RWPE1 (cell line): ENCODE results near the gene RASAL2.

Source experiments
- CTCF ChIA-PET: fragments of 350-600 bp; sonication (Branson Sonifier 250); formaldehyde crosslinking; extraction: SDS; loops from one replicate; lab custom pipeline; 2021; lab: Yijun Ruan, JAX
- POLR2A ChIA-PET: fragments of 400-600 bp; formaldehyde crosslinking; extraction: SDS; loops from one replicate; lab custom pipeline; 2020; ENCODE audit warnings: antibody characterized with exemption; ENCODE audit not compliant: low non-redundant PET; lab: Yijun Ruan, JAX
- DNase-seq: peaks from one replicate; pipeline ENCODE4 v3.0.0; 2012; ENCODE audit warnings: low spot score
- H3K27ac ChIP-seq: fragments of 450-650 bp; 2 replicates; pipeline ENCODE4 v1.5.1; 2017
- TF ChIP-seq, protein P1 (sequence below): fragments of 450-650 bp; conservative IDR thresholded peaks from 2 replicates; pipeline ENCODE4 v1.5.1; 2017; ENCODE audit warnings: low read depth, mild to moderate bottlenecking

The RASAL2 gene

DNA sequence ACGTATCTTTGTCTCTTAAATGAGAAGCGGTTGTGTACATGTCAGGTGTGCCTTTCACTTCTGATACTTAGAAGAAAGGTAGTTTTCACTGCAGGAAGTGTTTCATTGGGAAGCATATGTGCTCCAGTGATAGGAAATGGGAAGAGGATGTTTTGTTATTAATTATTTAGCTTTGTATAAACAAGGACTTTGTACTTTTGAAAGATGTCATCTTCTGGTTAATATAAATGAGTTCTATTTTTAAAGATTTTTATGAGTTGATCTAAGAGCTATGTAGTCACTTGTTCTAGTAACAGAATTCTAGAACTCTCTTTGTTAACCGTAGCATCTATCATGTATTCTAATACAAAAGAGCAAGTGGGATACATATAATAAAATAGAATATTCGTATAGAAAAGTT, 130.5 kb downstream of the RASAL2 start:
- CTCF ChIA-PET, result no interaction called here
- no peak overlapping the region for H3K27ac ChIP-seq

DNA sequence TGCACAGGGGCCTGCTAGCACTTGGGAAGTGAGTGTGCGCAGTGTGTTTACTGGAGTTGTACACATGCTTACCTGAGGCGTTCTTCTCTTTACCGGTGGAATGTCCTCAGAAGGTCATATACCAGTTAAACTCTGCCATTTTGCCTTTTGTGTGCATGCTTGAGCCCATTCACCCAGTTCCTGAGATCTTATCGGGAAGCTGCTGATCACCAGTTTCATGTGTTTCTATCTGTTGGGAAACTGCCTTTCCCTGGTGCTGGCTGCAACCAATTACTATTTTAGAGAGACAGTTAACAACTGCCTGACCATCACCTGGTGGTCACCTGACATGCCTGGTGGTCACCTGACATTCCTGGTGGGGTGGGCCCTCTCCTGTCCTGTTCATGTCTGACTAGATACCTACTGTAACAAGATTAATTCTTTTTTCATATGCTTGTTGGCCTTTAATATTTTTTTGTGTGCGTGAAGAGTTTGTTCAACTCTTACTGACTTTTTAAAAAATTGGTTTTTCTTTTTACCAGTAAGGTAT, 137.0 kb downstream of the RASAL2 start:
- TF ChIP-seq, protein P1, sequence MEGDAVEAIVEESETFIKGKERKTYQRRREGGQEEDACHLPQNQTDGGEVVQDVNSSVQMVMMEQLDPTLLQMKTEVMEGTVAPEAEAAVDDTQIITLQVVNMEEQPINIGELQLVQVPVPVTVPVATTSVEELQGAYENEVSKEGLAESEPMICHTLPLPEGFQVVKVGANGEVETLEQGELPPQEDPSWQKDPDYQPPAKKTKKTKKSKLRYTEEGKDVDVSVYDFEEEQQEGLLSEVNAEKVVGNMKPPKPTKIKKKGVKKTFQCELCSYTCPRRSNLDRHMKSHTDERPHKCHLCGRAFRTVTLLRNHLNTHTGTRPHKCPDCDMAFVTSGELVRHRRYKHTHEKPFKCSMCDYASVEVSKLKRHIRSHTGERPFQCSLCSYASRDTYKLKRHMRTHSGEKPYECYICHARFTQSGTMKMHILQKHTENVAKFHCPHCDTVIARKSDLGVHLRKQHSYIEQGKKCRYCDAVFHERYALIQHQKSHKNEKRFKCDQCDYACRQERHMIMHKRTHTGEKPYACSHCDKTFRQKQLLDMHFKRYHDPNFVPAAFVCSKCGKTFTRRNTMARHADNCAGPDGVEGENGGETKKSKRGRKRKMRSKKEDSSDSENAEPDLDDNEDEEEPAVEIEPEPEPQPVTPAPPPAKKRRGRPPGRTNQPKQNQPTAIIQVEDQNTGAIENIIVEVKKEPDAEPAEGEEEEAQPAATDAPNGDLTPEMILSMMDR, result no peak
- no peak for DNase-seq
- ChIA-PET CTCF (interaction anchor here (0.9 kb wide), 1 partner anchor 11 kb away, joined by 3 read pairs; no protein-coding TSS in a partner anchor), POLR2A (no interaction called here)
- H3K27ac ChIP-seq, result no peak overlapping the region

More for the DNA sequence above, 130.5 kb downstream of the RASAL2 start:
- TF ChIP-seq, protein P1, result no peak
- no peak for DNase-seq
- POLR2A ChIA-PET, result no interaction called here

DNA sequence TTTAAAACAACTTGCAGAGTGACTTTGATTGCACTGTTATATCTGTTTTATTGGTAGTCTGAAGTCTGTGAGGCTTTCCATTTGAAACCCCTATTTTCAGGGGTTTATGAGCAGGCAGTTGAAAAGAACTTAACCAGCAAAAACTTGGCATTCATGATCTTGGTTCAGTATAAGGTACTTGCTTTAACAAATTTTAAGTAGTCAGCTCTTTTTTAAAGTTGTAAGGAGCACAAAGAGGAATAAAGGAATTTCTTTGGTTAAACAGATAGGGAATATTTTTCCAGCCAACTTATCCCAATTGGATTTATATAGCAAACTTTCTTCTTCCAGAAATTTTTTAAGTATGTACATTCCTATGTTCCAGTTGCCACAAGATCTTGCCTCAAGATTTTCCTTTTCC, 138.2 kb downstream of the RASAL2 start:
- DNase-seq, result no peak
- ChIA-PET POLR2A (no interaction called here), CTCF (no interaction called here)

DNA sequence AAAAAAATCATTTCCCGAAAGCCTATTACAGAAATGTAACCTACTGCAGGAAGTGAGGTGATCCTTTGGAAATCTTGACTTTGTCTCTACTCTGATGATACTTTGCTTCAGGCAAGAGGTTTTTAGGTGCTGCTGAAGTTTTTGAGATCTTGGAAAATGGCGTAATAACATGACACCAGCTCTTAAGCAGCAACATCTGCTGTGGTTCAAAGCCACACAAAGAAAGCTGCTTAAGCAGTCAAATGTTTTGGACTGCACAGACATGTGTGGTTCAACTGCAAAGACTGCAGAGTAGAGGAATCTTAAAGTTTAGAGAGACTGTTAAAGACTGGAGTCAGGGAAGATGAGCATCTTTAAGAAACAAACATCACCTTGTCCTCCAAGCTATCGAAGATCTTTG, 139.0 kb downstream of the RASAL2 start:
- ChIA-PET CTCF (no interaction called here), POLR2A (no interaction called here)
- H3K27ac ChIP-seq, result no peak overlapping the region
- TF ChIP-seq, protein P1, result no peak
- DNase-seq, result no peak

More for the DNA sequence above, 138.2 kb downstream of the RASAL2 start:
- TF ChIP-seq, protein P1, result no peak
- no peak overlapping the region for H3K27ac ChIP-seq

DNA sequence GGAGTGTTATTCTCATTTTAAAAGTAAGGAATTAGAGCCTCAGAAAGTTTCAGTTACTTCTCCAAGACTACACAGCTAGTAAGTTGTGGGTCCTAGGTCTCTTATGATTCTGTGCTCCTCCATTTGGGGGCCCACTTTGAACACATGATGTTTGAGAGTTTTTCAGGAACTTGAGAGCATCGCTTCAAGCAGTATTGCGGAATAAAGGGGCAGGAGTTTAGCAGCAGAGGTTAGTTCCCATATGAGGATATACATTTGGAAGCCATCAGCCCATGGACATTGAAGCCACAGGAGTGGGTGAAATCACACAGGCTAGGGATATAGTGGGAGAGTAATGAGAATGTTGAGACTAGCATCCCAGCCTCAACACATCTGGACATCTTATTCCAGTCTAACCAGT, 143.2 kb downstream of the RASAL2 start:
- H3K27ac ChIP-seq, result peak overlapping the region; percentile 49
- TF ChIP-seq, protein P1, result no peak
- POLR2A ChIA-PET, result no interaction called here
- no peak for DNase-seq
- CTCF ChIA-PET, result no interaction called here

DNA sequence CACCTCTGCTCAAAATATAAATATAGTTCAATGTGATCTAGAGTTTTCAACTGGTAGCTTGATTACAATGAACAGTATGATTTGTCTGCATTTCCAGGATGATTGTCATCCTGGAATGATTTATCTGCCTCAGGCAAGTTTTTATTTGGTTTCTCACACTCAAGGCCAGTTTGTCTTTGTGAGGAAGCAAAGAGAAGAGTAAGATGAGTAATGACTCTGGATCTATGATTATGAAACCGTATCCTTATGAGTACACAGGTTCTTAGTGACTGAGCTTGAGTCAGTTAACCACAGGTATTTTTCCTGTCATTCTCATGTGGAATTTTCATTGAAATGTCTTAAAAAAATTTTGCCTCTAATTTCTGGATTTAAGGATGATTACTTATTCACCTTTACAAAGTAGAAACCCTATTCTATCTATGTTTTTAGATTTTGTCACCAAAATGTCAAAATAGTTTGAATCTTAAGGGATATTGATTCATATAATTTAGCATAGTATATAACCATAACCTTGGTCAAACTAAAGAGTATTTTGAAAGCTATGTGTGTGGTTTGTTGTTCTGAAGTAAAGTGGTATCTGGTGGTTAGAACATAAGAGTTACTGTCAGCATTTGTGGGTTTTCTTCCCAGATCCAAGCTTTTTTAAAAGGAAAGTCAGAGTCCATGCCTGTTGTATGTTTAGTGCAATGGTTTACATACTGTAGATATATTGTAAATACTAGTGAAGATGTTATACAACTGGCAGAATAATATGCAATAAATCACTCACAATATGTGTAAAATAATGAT, 145.0 kb downstream of the RASAL2 start:
- peak; percentile 76 for DNase-seq
- ChIA-PET CTCF (interaction anchor here (1.5 kb wide), 1 partner anchor 207 kb away, joined by 3 read pairs; no protein-coding TSS in a partner anchor), POLR2A (no interaction called here)
- TF ChIP-seq, protein P1, result no peak
- H3K27ac ChIP-seq, result no peak overlapping the region
